Mesothelial cell of epicardium (in vitro differentiated cells): ENCODE measurements around the gene ARL13B. TPM values are rescaled to one million over a fixed set of nuclear protein-coding genes. Genes with fewer than 3 reads are reported as not detected.

Experiments used
- DNase-seq, 2 experiments: peaks; one replicate each; pipeline ENCODE4 v3.0.0; 2021; ENCODE audit warnings: low spot score in 2 of 2; ENCODE audit not compliant: unreplicated experiment in 2 of 2
- H3K27ac Mint-ChIP-seq: 2 replicates; pipeline ENCODE4 v1.8.0; 2021; ENCODE audit warnings: mixed read lengths
- H3K27me3 Mint-ChIP-seq: 2 replicates; pipeline ENCODE4 v1.8.0; 2021; ENCODE audit warnings: low read depth, mixed read lengths
- H3K36me3 Mint-ChIP-seq: 2 replicates; pipeline ENCODE4 v1.8.0; 2021; ENCODE audit warnings: mixed read lengths
- H3K4me1 Mint-ChIP-seq: 2 replicates; pipeline ENCODE4 v1.8.0; 2021; ENCODE audit warnings: mixed read lengths
- H3K4me3 Mint-ChIP-seq: 2 replicates; pipeline ENCODE4 v1.8.0; 2021; ENCODE audit warnings: mild to moderate bottlenecking, moderate library complexity, mixed read lengths
- H3K9me3 Mint-ChIP-seq: 2 replicates; pipeline ENCODE4 v1.8.0; 2021; ENCODE audit warnings: mixed read lengths
- CTCF ChIP-seq: fragments of 200-600 bp; sonication (generic); IDR thresholded peaks from one replicate; pipeline ENCODE4 v1.5.0; 2021; ENCODE audit warnings: antibody characterized with exemption; ENCODE audit not compliant: unreplicated experiment
- total RNA-seq: library from RNA; stranded (reverse); gene quantifications from 3 replicates; pipeline ENCODE4 v1.2.1, GENCODE V29; 2021

Gene ARL13B
- total RNA-seq, 1 donor from 2014 or later = 14.1 TPM

- Mint-ChIP-seq H3K36me3 (no peaks in the 10 kb centered on the region), H3K4me1 (peaks cover 16% of the 10 kb centered on the region), H3K4me3 (no peak overlapping the region), H3K27me3 (no peaks in the 10 kb centered on the region), H3K27ac (peak overlapping the region; percentile 12), H3K9me3 (no peaks in the 10 kb centered on the region)
- no peak for TF ChIP-seq CTCF
- no peak for DNase-seq
These were observed 32.2 kb downstream of the ARL13B start for GRCh38 chr3:94012185-94012584.

- Mint-ChIP-seq H3K27ac (no peak overlapping the region), H3K36me3 (no peaks in the 10 kb centered on the region), H3K27me3 (no peaks in the 10 kb centered on the region), H3K4me3 (no peak overlapping the region), H3K9me3 (no peaks in the 10 kb centered on the region), H3K4me1 (peaks cover 6% of the 10 kb centered on the region)
- no peak for TF ChIP-seq CTCF
- DNase-seq = no peak
These were observed 35.1 kb downstream of the ARL13B start for GRCh38 chr3:94015025-94015424.

DNA sequence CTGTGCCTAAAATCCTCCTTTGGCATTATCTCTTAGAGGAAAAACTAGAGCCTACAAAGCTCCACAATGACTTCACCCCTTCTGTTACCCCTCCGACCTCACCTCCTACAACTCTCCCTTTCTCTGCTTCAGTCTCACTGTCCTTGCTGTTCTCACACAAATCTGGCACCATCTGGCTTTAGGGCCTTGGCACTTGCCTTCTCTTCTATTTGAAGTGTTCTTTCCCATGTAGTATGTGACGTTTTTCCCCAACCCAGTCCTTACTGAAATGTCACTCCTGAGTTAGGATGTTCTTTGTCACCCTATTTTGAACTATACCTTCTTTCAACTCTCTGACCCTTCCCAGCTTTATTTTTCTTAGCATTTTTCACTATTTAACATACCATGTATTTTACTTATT is 39.7 kb downstream of the ARL13B start:
- Mint-ChIP-seq H3K9me3 (no peaks in the 10 kb centered on the region), H3K4me1 (no peaks in the 10 kb centered on the region)
- no peak for TF ChIP-seq CTCF

DNA sequence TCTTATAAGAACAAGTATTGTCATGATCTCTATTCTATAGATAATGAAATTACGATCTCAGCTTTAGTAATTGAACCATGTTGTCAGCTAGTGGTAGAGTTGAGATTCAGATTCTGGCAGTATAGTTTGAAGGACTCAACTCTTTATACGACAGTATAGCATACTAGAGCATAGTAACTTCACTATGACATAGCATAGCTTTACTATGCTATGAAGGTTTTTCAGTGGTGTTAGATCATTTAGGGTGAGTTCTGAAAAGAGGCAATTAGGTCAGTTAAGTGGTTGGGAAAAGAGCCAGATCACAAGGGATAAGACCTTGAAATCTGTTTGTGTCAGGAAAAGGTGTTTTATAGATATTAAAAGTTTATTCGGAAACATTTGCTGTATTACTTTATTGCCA is 40.3 kb downstream of the ARL13B start:
- no peak for DNase-seq
- H3K4me3 Mint-ChIP-seq = no peak overlapping the region
- H3K4me1 Mint-ChIP-seq = no peaks in the 10 kb centered on the region
- H3K9me3 Mint-ChIP-seq = no peaks in the 10 kb centered on the region
- TF ChIP-seq CTCF = no peak
- no peaks in the 10 kb centered on the region for H3K36me3 Mint-ChIP-seq
- no peak overlapping the region for H3K27ac Mint-ChIP-seq
- H3K27me3 Mint-ChIP-seq = no peaks in the 10 kb centered on the region

More for the DNA sequence above, 39.7 kb downstream of the ARL13B start:
- H3K4me3 Mint-ChIP-seq = no peak overlapping the region
- H3K27ac Mint-ChIP-seq = no peak overlapping the region
- DNase-seq = no peak
- H3K36me3 Mint-ChIP-seq = no peaks in the 10 kb centered on the region
- H3K27me3 Mint-ChIP-seq = no peaks in the 10 kb centered on the region

GRCh38 chr3:94024385-94024784 is 44.4 kb downstream of the ARL13B start:
- H3K27ac Mint-ChIP-seq = no peak overlapping the region
- no peaks in the 10 kb centered on the region for H3K27me3 Mint-ChIP-seq

More at GRCh38 chr3:94024385-94024784, 44.4 kb downstream of the ARL13B start:
- Mint-ChIP-seq H3K4me1 (peaks cover 4% of the 10 kb centered on the region), H3K9me3 (no peaks in the 10 kb centered on the region), H3K4me3 (no peak overlapping the region), H3K36me3 (no peaks in the 10 kb centered on the region)
- no peak for DNase-seq
- no peak for TF ChIP-seq CTCF
